NCI-H1048 (cell line): ENCODE results near the gene MAL.
"Not testable (repeated sequence)": the region's sequence is repeated elsewhere in the genome, so short reads cannot be mapped to it uniquely, and the experiment has no call there.

Source experiments
- DNase-seq: peaks from one replicate; lab custom pipeline; 2025; lab: John Stamatoyannopoulos, UW

MAL gene

GRCh38 chr2:95032868-95033603 lies 7.5 kb downstream of the MAL start:
- DNase-seq, result no peak

GRCh38 chr2:95034221-95034620 lies 8.7 kb downstream of the MAL start:
- no peak for DNase-seq

- no peak for DNase-seq
Measured at GRCh38 chr2:95034818-95035217, 9.3 kb downstream of the MAL start.

- no peak for DNase-seq
Measured at GRCh38 chr2:95036596-95037383, 11.3 kb downstream of the MAL start.

- DNase-seq, result no peak
Measured at GRCh38 chr2:95037384-95037839, 11.9 kb downstream of the MAL start.

- DNase-seq, result not testable (repeated sequence)
Measured at GRCh38 chr2:95037841-95038585, 12.5 kb downstream of the MAL start.

GRCh38 chr2:95038635-95039298 lies 13.3 kb downstream of the MAL start:
- no peak for DNase-seq

GRCh38 chr2:95039363-95039762 lies 13.9 kb downstream of the MAL start:
- no peak for DNase-seq

- no peak for DNase-seq
Measured at GRCh38 chr2:95039978-95040377, 14.5 kb downstream of the MAL start.

- DNase-seq, result no peak
Measured at GRCh38 chr2:95040426-95040825, 14.9 kb downstream of the MAL start.

GRCh38 chr2:95041060-95041823 lies 15.7 kb downstream of the MAL start:
- DNase-seq, result no peak

GRCh38 chr2:95041824-95042442 lies 16.4 kb downstream of the MAL start:
- DNase-seq, result no peak

GRCh38 chr2:95042472-95043271 lies 17.2 kb downstream of the MAL start:
- no peak for DNase-seq

- DNase-seq, result no peak
Measured at GRCh38 chr2:95043300-95044093, 18.0 kb downstream of the MAL start.

- no peak for DNase-seq
Measured at GRCh38 chr2:95044601-95045000, 19.1 kb downstream of the MAL start.

- DNase-seq, result no peak
Measured at GRCh38 chr2:95046371-95047112, 21.0 kb downstream of the MAL start.

- DNase-seq, result no peak
Measured at GRCh38 chr2:95047629-95048510, 22.4 kb downstream of the MAL start.
